RCC 7860 (cell line): ENCODE results near the gene GAGE12C.
"Not testable (repeated sequence)": the region's sequence is repeated elsewhere in the genome, so short reads cannot be mapped to it uniquely, and the experiment has no call there.

Experiments
- DNase-seq: peaks from one replicate; pipeline ENCODE4 v3.0.0-alpha.2; 2015; ENCODE audit warnings: low spot score
- FAIRE-seq: peaks from 2 replicates; lab custom pipeline; 2012; peaks lifted over from hg19 to GRCh38; lab: Jason Lieb, UNC

GAGE12C gene, protein sequence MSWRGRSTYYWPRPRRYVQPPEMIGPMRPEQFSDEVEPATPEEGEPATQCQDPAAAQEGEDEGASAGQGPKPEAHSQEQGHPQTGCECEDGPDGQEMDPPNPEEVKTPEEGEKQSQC

DNA sequence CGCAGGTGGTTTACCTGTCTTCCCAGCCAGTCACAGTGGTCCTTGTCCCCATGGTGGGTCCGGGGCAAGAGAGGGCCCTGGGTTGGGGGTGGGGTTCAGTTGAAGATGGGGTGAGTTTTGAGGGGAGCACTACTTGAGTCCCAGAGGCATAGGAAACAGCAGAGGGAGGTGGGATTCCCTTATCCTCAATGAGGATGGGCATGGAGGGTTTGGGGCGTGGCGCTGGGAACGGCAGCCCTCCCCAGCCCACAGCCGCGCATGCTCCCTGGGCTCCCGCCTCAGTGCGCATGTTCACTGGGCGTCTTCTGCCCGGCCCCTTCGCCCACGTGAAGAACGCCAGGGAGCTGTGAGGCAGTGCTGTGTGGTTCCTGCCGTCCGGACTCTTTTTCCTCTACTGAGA lies at the start of gene GAGE12C:
Gene GAGE12C, plus strand, starts transcription at position 301 of the 400 bp plus-strand sequence. CDS start 1,155 bp downstream, outside the sequence.
- DNase-seq, FAIRE-seq: not testable (repeated sequence)

DNA sequence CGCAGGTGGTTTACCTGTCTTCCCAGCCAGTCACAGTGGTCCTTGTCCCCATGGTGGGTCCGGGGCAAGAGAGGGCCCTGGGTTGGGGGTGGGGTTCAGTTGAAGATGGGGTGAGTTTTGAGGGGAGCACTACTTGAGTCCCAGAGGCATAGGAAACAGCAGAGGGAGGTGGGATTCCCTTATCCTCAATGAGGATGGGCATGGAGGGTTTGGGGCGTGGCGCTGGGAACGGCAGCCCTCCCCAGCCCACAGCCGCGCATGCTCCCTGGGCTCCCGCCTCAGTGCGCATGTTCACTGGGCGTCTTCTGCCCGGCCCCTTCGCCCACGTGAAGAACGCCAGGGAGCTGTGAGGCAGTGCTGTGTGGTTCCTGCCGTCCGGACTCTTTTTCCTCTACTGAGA lies 9.5 kb downstream of the GAGE12C start, which contains the start of gene GAGE12D:
Gene GAGE12D, plus strand, starts transcription at position 301 of the 400 bp plus-strand sequence. CDS start 1,155 bp downstream, outside the sequence.
- not testable (repeated sequence) for DNase-seq, FAIRE-seq

DNA sequence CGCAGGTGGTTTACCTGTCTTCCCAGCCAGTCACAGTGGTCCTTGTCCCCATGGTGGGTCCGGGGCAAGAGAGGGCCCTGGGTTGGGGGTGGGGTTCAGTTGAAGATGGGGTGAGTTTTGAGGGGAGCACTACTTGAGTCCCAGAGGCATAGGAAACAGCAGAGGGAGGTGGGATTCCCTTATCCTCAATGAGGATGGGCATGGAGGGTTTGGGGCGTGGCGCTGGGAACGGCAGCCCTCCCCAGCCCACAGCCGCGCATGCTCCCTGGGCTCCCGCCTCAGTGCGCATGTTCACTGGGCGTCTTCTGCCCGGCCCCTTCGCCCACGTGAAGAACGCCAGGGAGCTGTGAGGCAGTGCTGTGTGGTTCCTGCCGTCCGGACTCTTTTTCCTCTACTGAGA lies 19.0 kb downstream of the GAGE12C start, which contains the start of gene GAGE12E:
Gene GAGE12E, plus strand, starts transcription at position 301 of the 400 bp plus-strand sequence. CDS start 1,155 bp downstream, outside the sequence.
- FAIRE-seq, DNase-seq: not testable (repeated sequence)

DNA sequence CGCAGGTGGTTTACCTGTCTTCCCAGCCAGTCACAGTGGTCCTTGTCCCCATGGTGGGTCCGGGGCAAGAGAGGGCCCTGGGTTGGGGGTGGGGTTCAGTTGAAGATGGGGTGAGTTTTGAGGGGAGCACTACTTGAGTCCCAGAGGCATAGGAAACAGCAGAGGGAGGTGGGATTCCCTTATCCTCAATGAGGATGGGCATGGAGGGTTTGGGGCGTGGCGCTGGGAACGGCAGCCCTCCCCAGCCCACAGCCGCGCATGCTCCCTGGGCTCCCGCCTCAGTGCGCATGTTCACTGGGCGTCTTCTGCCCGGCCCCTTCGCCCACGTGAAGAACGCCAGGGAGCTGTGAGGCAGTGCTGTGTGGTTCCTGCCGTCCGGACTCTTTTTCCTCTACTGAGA lies 28.6 kb downstream of the GAGE12C start, which contains the start of gene GAGE12F:
Gene GAGE12F, plus strand, starts transcription at position 301 of the 400 bp plus-strand sequence. CDS start 1,155 bp downstream, outside the sequence.
- FAIRE-seq, DNase-seq: not testable (repeated sequence)

DNA sequence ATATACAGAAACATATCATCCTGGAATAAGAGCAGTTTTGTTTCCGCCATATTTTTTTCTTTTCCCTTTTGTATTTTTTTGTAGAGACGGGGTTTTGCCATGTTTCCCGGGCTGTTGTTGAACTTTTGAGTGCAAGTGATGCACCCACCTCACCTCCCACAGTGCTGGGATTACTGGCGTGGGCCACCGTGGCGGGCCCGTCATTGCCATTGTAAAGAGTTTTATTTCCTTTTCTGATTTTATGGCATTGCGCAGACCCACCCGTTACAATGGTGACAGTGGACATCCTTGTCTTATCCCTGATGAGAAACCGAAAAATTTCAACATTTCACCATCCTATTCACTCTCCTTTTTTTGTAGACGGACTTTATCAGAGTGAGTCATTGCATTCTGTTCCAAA lies 36.8 kb downstream of the GAGE12C start:
- FAIRE-seq, DNase-seq: not testable (repeated sequence)

DNA sequence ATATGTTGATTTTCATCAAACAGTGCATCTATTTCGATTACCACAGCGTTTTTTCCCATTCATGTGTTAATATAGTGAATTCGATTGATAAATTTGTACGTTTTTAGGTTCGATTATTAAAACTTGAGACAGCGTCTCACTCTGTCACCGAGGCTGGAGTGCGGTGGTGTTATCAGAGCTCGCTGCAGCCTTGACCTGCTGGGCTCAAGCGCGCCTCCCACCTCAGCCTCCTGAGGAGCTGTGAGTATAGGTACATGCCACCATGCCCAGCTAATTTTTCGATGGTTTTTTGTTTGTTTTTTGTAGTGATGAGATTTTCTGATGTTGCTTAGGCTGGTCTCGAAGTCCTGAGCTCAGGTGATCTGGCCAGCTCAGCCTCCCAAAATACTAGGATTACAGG lies 37.2 kb downstream of the GAGE12C start:
- not testable (repeated sequence) for DNase-seq, FAIRE-seq

DNA sequence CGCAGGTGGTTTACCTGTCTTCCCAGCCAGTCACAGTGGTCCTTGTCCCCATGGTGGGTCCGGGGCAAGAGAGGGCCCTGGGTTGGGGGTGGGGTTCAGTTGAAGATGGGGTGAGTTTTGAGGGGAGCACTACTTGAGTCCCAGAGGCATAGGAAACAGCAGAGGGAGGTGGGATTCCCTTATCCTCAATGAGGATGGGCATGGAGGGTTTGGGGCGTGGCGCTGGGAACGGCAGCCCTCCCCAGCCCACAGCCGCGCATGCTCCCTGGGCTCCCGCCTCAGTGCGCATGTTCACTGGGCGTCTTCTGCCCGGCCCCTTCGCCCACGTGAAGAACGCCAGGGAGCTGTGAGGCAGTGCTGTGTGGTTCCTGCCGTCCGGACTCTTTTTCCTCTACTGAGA lies 38.1 kb downstream of the GAGE12C start, which contains the start of gene GAGE12G:
Gene GAGE12G, plus strand, starts transcription at position 301 of the 400 bp plus-strand sequence. CDS start 1,155 bp downstream, outside the sequence.
- not testable (repeated sequence) for DNase-seq, FAIRE-seq

DNA sequence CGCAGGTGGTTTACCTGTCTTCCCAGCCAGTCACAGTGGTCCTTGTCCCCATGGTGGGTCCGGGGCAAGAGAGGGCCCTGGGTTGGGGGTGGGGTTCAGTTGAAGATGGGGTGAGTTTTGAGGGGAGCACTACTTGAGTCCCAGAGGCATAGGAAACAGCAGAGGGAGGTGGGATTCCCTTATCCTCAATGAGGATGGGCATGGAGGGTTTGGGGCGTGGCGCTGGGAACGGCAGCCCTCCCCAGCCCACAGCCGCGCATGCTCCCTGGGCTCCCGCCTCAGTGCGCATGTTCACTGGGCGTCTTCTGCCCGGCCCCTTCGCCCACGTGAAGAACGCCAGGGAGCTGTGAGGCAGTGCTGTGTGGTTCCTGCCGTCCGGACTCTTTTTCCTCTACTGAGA lies 47.7 kb downstream of the GAGE12C start, which contains the start of gene GAGE12H:
Gene GAGE12H, plus strand, starts transcription at position 301 of the 400 bp plus-strand sequence. CDS start 1,155 bp downstream, outside the sequence.
- not testable (repeated sequence) for DNase-seq, FAIRE-seq
